KMS-11 (cell line): ENCODE data around the gene CD34.

Source experiments
- H2AFZ ChIP-seq: fragments of 200-600 bp; sonication (generic); 2 replicates; pipeline ENCODE4 v1.6.1; 2016; ENCODE audit warnings: antibody characterized with exemption, mixed run types, low read depth
- H3K27ac ChIP-seq: fragments of 200-600 bp; sonication (generic); 2 replicates; pipeline ENCODE4 v1.6.1; 2016; ENCODE audit warnings: mild to moderate bottlenecking, mixed run types
- H3K27me3 ChIP-seq: fragments of 200-600 bp; sonication (generic); 2 replicates; pipeline ENCODE4 v1.6.1; 2017; ENCODE audit warnings: mild to moderate bottlenecking, low read depth, mixed run types, moderate library complexity; ENCODE audit not compliant: insufficient read depth
- H3K36me3 ChIP-seq: fragments of 200-600 bp; sonication (generic); 2 replicates; pipeline ENCODE4 v1.6.1; 2017; ENCODE audit warnings: mild to moderate bottlenecking, mixed run types; ENCODE audit not compliant: insufficient read depth
- H3K4me1 ChIP-seq: fragments of 200-600 bp; sonication (generic); 2 replicates; pipeline ENCODE4 v1.6.1; 2016; ENCODE audit warnings: mild to moderate bottlenecking, low read depth, mixed run types; ENCODE audit not compliant: poor library complexity, severe bottlenecking
- H3K4me2 ChIP-seq: fragments of 200-600 bp; sonication (generic); 2 replicates; pipeline ENCODE4 v1.7.0; 2016; ENCODE audit warnings: mild to moderate bottlenecking, mixed run types
- H3K4me3 ChIP-seq: fragments of 200-600 bp; sonication (generic); IDR thresholded peaks from 2 replicates; pipeline ENCODE4 v1.6.1; 2017; ENCODE audit warnings: low read depth, low read length, mixed read lengths; ENCODE audit not compliant: insufficient read depth
- H3K79me2 ChIP-seq: fragments of 200-600 bp; sonication (generic); 2 replicates; pipeline ENCODE4 v1.6.1; 2016; ENCODE audit warnings: low read depth, mixed run types; ENCODE audit not compliant: insufficient read depth
- H3K9ac ChIP-seq: fragments of 200-600 bp; sonication (generic); 2 replicates; pipeline ENCODE4 v1.6.1; 2016; ENCODE audit warnings: mild to moderate bottlenecking, mixed run types
- H4K20me1 ChIP-seq: fragments of 200-600 bp; sonication (generic); 2 replicates; pipeline ENCODE4 v1.6.1; 2016; ENCODE audit warnings: mild to moderate bottlenecking, mixed run types; ENCODE audit not compliant: insufficient read depth
- CTCF ChIP-seq: fragments of 200-600 bp; sonication (generic); conservative IDR thresholded peaks from 2 replicates; pipeline ENCODE4 v1.6.1; 2017; ENCODE audit warnings: low read depth, mild to moderate bottlenecking, antibody characterized with exemption, low read length, moderate library complexity, mixed read lengths

CD34 gene

GRCh38 chr1:207910591-207911354 is at the start of gene CD34:
CD34 (minus strand) TSS chr1:207911125; CDS start chr1:207911080, 45 bp downstream.
- TF ChIP-seq CTCF: no peak
- Histone ChIP-seq H3K36me3 (no peaks in the 10 kb centered on the region), H3K79me2 (no peaks in the 10 kb centered on the region), H3K27ac (no peak within 1 kb of the TSS), H3K4me1 (no peaks in the 10 kb centered on the region), H4K20me1 (no peaks in the 10 kb centered on the region), H3K27me3 (no peaks in the 10 kb centered on the region), H2AFZ (no peak within 1 kb of the TSS), H3K9ac (no peak within 1 kb of the TSS), H3K4me3 (no peak within 1 kb of the TSS), H3K4me2 (no peak within 1 kb of the TSS)

- Histone ChIP-seq H2AFZ (no peak overlapping the region), H4K20me1 (no peaks in the 10 kb centered on the region), H3K4me3 (no peak overlapping the region), H3K27ac (no peak overlapping the region), H3K4me1 (peaks cover 9% of the 10 kb centered on the region), H3K27me3 (no peaks in the 10 kb centered on the region), H3K4me2 (no peak overlapping the region), H3K36me3 (no peaks in the 10 kb centered on the region), H3K9ac (no peak overlapping the region), H3K79me2 (no peaks in the 10 kb centered on the region)
- TF ChIP-seq CTCF: no peak
These were observed 49.4 kb upstream of the CD34 start for GRCh38 chr1:207960346-207960745.

- no peaks in the 10 kb centered on the region for H3K27me3 ChIP-seq
- H3K36me3 ChIP-seq: no peaks in the 10 kb centered on the region
- no peak for TF ChIP-seq CTCF
- peaks cover 9% of the 10 kb centered on the region for H3K4me1 ChIP-seq
- H2AFZ ChIP-seq: no peak overlapping the region
- H3K4me3 ChIP-seq: no peak overlapping the region
- no peak overlapping the region for H3K27ac ChIP-seq
- H3K9ac ChIP-seq: no peak overlapping the region
- no peaks in the 10 kb centered on the region for H4K20me1 ChIP-seq
- no peaks in the 10 kb centered on the region for H3K79me2 ChIP-seq
- no peak overlapping the region for H3K4me2 ChIP-seq
These were observed 49.0 kb upstream of the CD34 start for GRCh38 chr1:207959910-207960309.

- no peak overlapping the region for H3K9ac ChIP-seq
These were observed 48.4 kb upstream of the CD34 start for GRCh38 chr1:207959141-207959825.

More at GRCh38 chr1:207959141-207959825, 48.4 kb upstream of the CD34 start:
- no peaks in the 10 kb centered on the region for H3K27me3 ChIP-seq
- no peaks in the 10 kb centered on the region for H4K20me1 ChIP-seq
- no peak overlapping the region for H3K27ac ChIP-seq
- H3K79me2 ChIP-seq: no peaks in the 10 kb centered on the region
- H2AFZ ChIP-seq: no peak overlapping the region
- no peak for TF ChIP-seq CTCF
- no peak overlapping the region for H3K4me3 ChIP-seq
- no peaks in the 10 kb centered on the region for H3K36me3 ChIP-seq
- no peak overlapping the region for H3K4me2 ChIP-seq
- H3K4me1 ChIP-seq: peaks cover 9% of the 10 kb centered on the region
